HepG2 (cell line): ENCODE measurements around the gene LNX2. TPM values are rescaled to one million over a fixed set of nuclear protein-coding genes. Genes with fewer than 3 reads are reported as not detected.

Source experiments
- AFF4 ChIP-seq: sonication (generic); formaldehyde crosslinking; IDR thresholded peaks from 2 replicates; pipeline ENCODE4 v1.4.0; 2020; ENCODE audit warnings: missing genetic modification reagents
- ARID5B ChIP-seq: IDR thresholded peaks from 2 replicates; pipeline ENCODE4 v1.4.0; 2020; ENCODE audit warnings: mild to moderate bottlenecking, missing genetic modification reagents
- ARNT2 ChIP-seq: sonication (generic); formaldehyde crosslinking; IDR thresholded peaks from 2 replicates; pipeline ENCODE4 v1.8.0; 2022; ENCODE audit warnings: mild to moderate bottlenecking, low read depth, missing genetic modification reagents, moderate library complexity
- ASH2L ChIP-seq: fragments of 300-600, 200-600 bp; sonication (generic); IDR thresholded peaks from 2 replicates; pipeline ENCODE4 v1.7.0; 2017; ENCODE audit warnings: low read depth, mild to moderate bottlenecking, moderate library complexity, mixed read lengths, low read length; ENCODE audit not compliant: insufficient read length
- FOXP4 ChIP-seq: sonication (generic); formaldehyde crosslinking; IDR thresholded peaks from 2 replicates; pipeline ENCODE4 v1.4.0; 2020; ENCODE audit warnings: missing genetic modification reagents
- HNF1B ChIP-seq: sonication (generic); formaldehyde crosslinking; IDR thresholded peaks from 2 replicates; pipeline ENCODE4 v1.5.1; 2020; ENCODE audit warnings: mild to moderate bottlenecking, moderate library complexity, missing genetic modification reagents
- RFXANK ChIP-seq: IDR thresholded peaks from 2 replicates; pipeline ENCODE4 v1.6.1; 2016
- ZIK1 ChIP-seq: sonication (generic); formaldehyde crosslinking; IDR thresholded peaks from 2 replicates; pipeline ENCODE4 v1.5.0; 2020; ENCODE audit warnings: mild to moderate bottlenecking, low read depth, missing genetic modification reagents, borderline replicate concordance
- ZNF503 ChIP-seq: sonication (generic); formaldehyde crosslinking; IDR thresholded peaks from 2 replicates; pipeline ENCODE4 v1.4.0; 2020; ENCODE audit warnings: missing genetic modification reagents
- ZNF670 ChIP-seq: sonication (generic); formaldehyde crosslinking; IDR thresholded peaks from 2 replicates; pipeline ENCODE4 v1.8.0; 2022; ENCODE audit warnings: mild to moderate bottlenecking, missing genetic modification reagents, borderline replicate concordance
- ZNF7 ChIP-seq: IDR thresholded peaks from 2 replicates; pipeline ENCODE4 v1.6.1; 2016; ENCODE audit warnings: missing biosample characterization, missing genetic modification reagents
- ZNF784 ChIP-seq: sonication (generic); formaldehyde crosslinking; IDR thresholded peaks from 2 replicates; pipeline ENCODE4 v1.5.1; 2020; ENCODE audit warnings: missing genetic modification reagents, mild to moderate bottlenecking, borderline replicate concordance
- ZNF841 ChIP-seq: sonication (generic); formaldehyde crosslinking; IDR thresholded peaks from 2 replicates; pipeline ENCODE4 v1.8.1; 2023; ENCODE audit warnings: missing genetic modification reagents, borderline replicate concordance
- polyA plus RNA-seq, 8 experiments: library from polyadenylated mRNA; depleted of rRNA in 3 of 8; stranded (reverse) in 7 of 8; unstranded in 1 of 8; fragments of >200 nt; fragmentation: Illumina TruSeq in 4 of 8; extraction: Trizol in 4 of 8; gene quantifications; 2 replicates each; pipeline versions ENCODE4 v1.2.1 to v1.2.3, GENCODE V29; 2011 to 2016; ENCODE audit warnings: low read depth in 4 of 8, missing spikeins in 1 of 8, mixed read lengths in 1 of 8; ENCODE audit not compliant: insufficient read depth in 1 of 8
- total RNA-seq, 5 experiments: library from RNA; depleted of rRNA; stranded (reverse); fragments of >200 nt; fragmentation: Illumina TruSeq; extraction: Trizol; gene quantifications; 2 replicates each; pipeline ENCODE4 v1.2.3, GENCODE V29; 2016; ENCODE audit warnings: low read depth in 1 of 5

The LNX2 gene
- total and polyA plus RNA-seq, 2 of the 13 experiments (the other 11 are each of a cell fraction or from before 2014, with no cell fraction given), result 9.2 to 9.7 TPM

- no peak for TF ChIP-seq HNF1B (CRISPR knock-in tag)
- TF ChIP-seq RFXANK, result no peak
- TF ChIP-seq ZNF784 (CRISPR knock-in tag), result no peak
- no peak for TF ChIP-seq ZNF503 (CRISPR knock-in tag)
- peak; percentile 93 for TF ChIP-seq FOXP4 (CRISPR knock-in tag)
- no peak for TF ChIP-seq AFF4 (CRISPR knock-in tag)
- peak; percentile 45 for TF ChIP-seq ASH2L
- TF ChIP-seq ZNF841 (CRISPR knock-in tag), result no peak
- TF ChIP-seq ARNT2 (CRISPR knock-in tag), result no peak
- no peak for TF ChIP-seq ZNF7
- no peak for TF ChIP-seq ZIK1
- peak; percentile 93 for TF ChIP-seq ARID5B (CRISPR knock-in tag)
- no peak for TF ChIP-seq ZNF670 (CRISPR knock-in tag)
Observed at GRCh38 chr13:27641711-27642502, 21.6 kb upstream of the LNX2 start (continued).
